IMR-90 (cell line): ENCODE measurements around the gene ABCF1. TPM values are rescaled to one million over a fixed set of nuclear protein-coding genes. Genes with fewer than 3 reads are reported as not detected.

Experiments
- ATAC-seq: fragments of 200-7000 bp; cut with Tn5 transposase; 2 replicates; pipeline ENCODE4 v1.9.1; 2020; ENCODE audit warnings: low read depth, mild to moderate bottlenecking, moderate library complexity
- BruUV-seq: library from RNA; stranded (reverse); fragments of 400-500 nt; replicated peaks from 2 replicates; lab custom pipeline; 2021; lab: Mats Ljungman, UMichigan
- CTCF ChIA-PET: fragments of 300-600 bp; formaldehyde crosslinking; extraction: SDS; loops from one replicate; lab custom pipeline; 2021; ENCODE audit warnings: antibody characterized with exemption; lab: Yijun Ruan, JAX
- POLR2A ChIA-PET: fragments of 300-600 bp; sonication (Branson Sonifier 250); formaldehyde crosslinking; loops from one replicate; lab custom pipeline; 2022; ENCODE audit warnings: antibody characterized with exemption; ENCODE audit not compliant: unreplicated experiment; lab: Charles Lee
- DNase-seq: peaks from one replicate; pipeline ENCODE4 v3.0.0; 2013
- H2AFZ ChIP-seq: replicated peaks from 2 replicates; pipeline ENCODE3; 2013; ENCODE audit warnings: low read length, mild to moderate bottlenecking; ENCODE audit not compliant: poor library complexity
- H2AK5ac ChIP-seq: 2 replicates; pipeline ENCODE4 v1.6.1; 2013; ENCODE audit warnings: low read depth, low read length, inconsistent platforms
- H2AK9ac ChIP-seq: replicated peaks from 2 replicates; pipeline ENCODE3; 2013; ENCODE audit warnings: mild to moderate bottlenecking, low read depth, low read length, moderate library complexity; ENCODE audit not compliant: poor library complexity
- H2BK120ac ChIP-seq: 2 replicates; pipeline ENCODE4 v1.6.1; 2013; ENCODE audit warnings: low read depth, low read length, inconsistent platforms
- H2BK15ac ChIP-seq: 3 replicates; pipeline ENCODE4 v1.6.1; 2013; ENCODE audit warnings: low read depth, low read length, inconsistent platforms
- H2BK20ac ChIP-seq: 2 replicates; pipeline ENCODE4 v1.6.1; 2013; ENCODE audit warnings: low read depth, mild to moderate bottlenecking, inconsistent platforms, low read length, moderate library complexity
- H2BK5ac ChIP-seq: 2 replicates; pipeline ENCODE4 v1.6.1; 2013; ENCODE audit warnings: mild to moderate bottlenecking, low read depth, low read length, inconsistent platforms; ENCODE audit not compliant: poor library complexity, severe bottlenecking
- H3K14ac ChIP-seq: replicated peaks from 2 replicates; pipeline ENCODE4 v1.6.1; 2013; ENCODE audit warnings: low read depth, low read length, inconsistent platforms
- H3K18ac ChIP-seq: 2 replicates; pipeline ENCODE4 v1.6.1; 2013; ENCODE audit warnings: low read depth, low read length, control low read depth
- H3K23ac ChIP-seq: 2 replicates; pipeline ENCODE4 v1.6.1; 2013; ENCODE audit warnings: low read depth, low read length, inconsistent platforms
- H3K27ac ChIP-seq: 2 replicates; pipeline ENCODE4 v1.5.1; 2013; ENCODE audit warnings: mild to moderate bottlenecking, control low read depth, low read length; ENCODE audit not compliant: insufficient read depth
- H3K27me3 ChIP-seq: 2 replicates; pipeline ENCODE4 v1.6.1; 2013; ENCODE audit warnings: low read length; ENCODE audit not compliant: control insufficient read depth, insufficient read depth
- H3K36me3 ChIP-seq: 2 replicates; pipeline ENCODE4 v1.6.1; 2013; ENCODE audit warnings: low read length, mixed read lengths; ENCODE audit not compliant: control insufficient read depth, insufficient read depth
- H3K4ac ChIP-seq: 2 replicates; pipeline ENCODE4 v1.6.1; 2013; ENCODE audit warnings: low read depth, low read length, inconsistent platforms
- H3K4me1 ChIP-seq: 2 replicates; pipeline ENCODE4 v1.6.1; 2013; ENCODE audit warnings: low read length, mixed read lengths; ENCODE audit not compliant: control insufficient read depth, insufficient read depth
- H3K4me2 ChIP-seq: 2 replicates; pipeline ENCODE4 v1.6.1; 2013; ENCODE audit warnings: low read depth, mild to moderate bottlenecking, control low read depth, low read length, moderate library complexity
- H3K4me3 ChIP-seq: 2 replicates; pipeline ENCODE4 v1.5.1; 2013; ENCODE audit warnings: low read depth, mild to moderate bottlenecking, control low read depth, low read length, moderate library complexity; ENCODE audit not compliant: insufficient read depth
- H3K56ac ChIP-seq: 2 replicates; pipeline ENCODE4 v1.6.1; 2013; ENCODE audit warnings: low read length, inconsistent platforms; ENCODE audit not compliant: insufficient read depth; ENCODE audit errors: extremely low read depth
- H3K79me1 ChIP-seq, 2 experiments: 2 replicates each; pipeline ENCODE4 v1.6.1; 2013; ENCODE audit warnings: low read length in 2 of 2, inconsistent platforms in 1 of 2, low read depth in 1 of 2
- H3K9ac ChIP-seq: 2 replicates; pipeline ENCODE4 v1.6.1; 2013; ENCODE audit warnings: low read depth, low read length, control low read depth
- H3K9me1 ChIP-seq: 2 replicates; pipeline ENCODE4 v1.6.1; 2013; ENCODE audit warnings: low read length, inconsistent platforms; ENCODE audit not compliant: insufficient read depth
- H3K9me3 ChIP-seq: 2 replicates; pipeline ENCODE4 v1.6.1; 2013; ENCODE audit warnings: low read length; ENCODE audit not compliant: control insufficient read depth, insufficient read depth
- H4K20me1 ChIP-seq: 2 replicates; pipeline ENCODE4 v1.6.1; 2013; ENCODE audit warnings: low read length, inconsistent platforms; ENCODE audit not compliant: insufficient read depth
- H4K5ac ChIP-seq: 2 replicates; pipeline ENCODE4 v1.6.1; 2013; ENCODE audit warnings: mild to moderate bottlenecking, low read depth, low read length, control low read depth
- H4K8ac ChIP-seq, 2 experiments: 2 replicates each; pipeline ENCODE4 v1.6.1; 2013; ENCODE audit warnings: low read depth in 2 of 2, low read length in 2 of 2, control low read depth in 1 of 2, inconsistent platforms in 1 of 2
- H4K91ac ChIP-seq: 2 replicates; pipeline ENCODE4 v1.6.1; 2013; ENCODE audit warnings: low read depth, low read length, inconsistent platforms; ENCODE audit not compliant: insufficient read depth
- BHLHE40 ChIP-seq: fragments of 150-350 bp; IDR thresholded peaks from 2 replicates; pipeline ENCODE4 v1.6.1; 2016; ENCODE audit warnings: mild to moderate bottlenecking, low read depth, low read length
- CEBPB ChIP-seq: IDR thresholded peaks from 2 replicates; pipeline ENCODE4 v1.6.1; 2012; ENCODE audit warnings: low read depth, low read length, improper control_type of control experiment
- CHD1 ChIP-seq: IDR thresholded peaks from 2 replicates; pipeline ENCODE4 v1.6.1; 2012; ENCODE audit warnings: low read depth, low read length, improper control_type of control experiment
- CTCF ChIP-seq: conservative IDR thresholded peaks from 2 replicates; pipeline ENCODE4 v1.5.1; 2012; ENCODE audit warnings: mild to moderate bottlenecking, low read depth, low read length, improper control_type of control experiment
- FOS ChIP-seq: fragments of 150-350 bp; IDR thresholded peaks from 2 replicates; pipeline ENCODE4 v1.6.1; 2016; ENCODE audit warnings: low read depth, low read length
- MAFK ChIP-seq: IDR thresholded peaks from 2 replicates; pipeline ENCODE4 v1.6.1; 2012; ENCODE audit warnings: low read depth, low read length, improper control_type of control experiment
- MAZ ChIP-seq: IDR thresholded peaks from 2 replicates; pipeline ENCODE4 v1.6.1; 2012; ENCODE audit warnings: low read depth, mild to moderate bottlenecking, low read length, improper control_type of control experiment, moderate library complexity, borderline replicate concordance
- MXI1 ChIP-seq: IDR thresholded peaks from 2 replicates; pipeline ENCODE4 v1.6.1; 2012; ENCODE audit warnings: low read depth, mild to moderate bottlenecking, low read length, moderate library complexity, borderline replicate concordance
- NFE2L2 ChIP-seq: fragments of 150-350 bp; IDR thresholded peaks from 2 replicates; pipeline ENCODE4 v1.6.1; 2016; ENCODE audit warnings: low read depth, mild to moderate bottlenecking, low read length
- POLR2A ChIP-seq: IDR thresholded peaks from 2 replicates; pipeline ENCODE4 v1.6.1; 2012; ENCODE audit warnings: mild to moderate bottlenecking, low read depth, low read length
- RAD21 ChIP-seq: IDR thresholded peaks from 2 replicates; pipeline ENCODE4 v1.6.1; 2012; ENCODE audit warnings: low read length, improper control_type of control experiment
- RCOR1 ChIP-seq: IDR thresholded peaks from 2 replicates; pipeline ENCODE4 v1.6.1; 2012; ENCODE audit warnings: mild to moderate bottlenecking, low read length, improper control_type of control experiment; ENCODE audit not compliant: insufficient replicate concordance
- RFX5 ChIP-seq: IDR thresholded peaks from 2 replicates; pipeline ENCODE4 v1.8.0; 2012; ENCODE audit warnings: low read depth, mild to moderate bottlenecking, low read length, moderate library complexity
- SMC3 ChIP-seq: fragments of 150-350 bp; IDR thresholded peaks from 2 replicates; pipeline ENCODE4 v1.6.1; 2016; ENCODE audit warnings: low read depth, mild to moderate bottlenecking, antibody characterized with exemption, low read length, moderate library complexity
- WGBS, 2 experiments: methylation state at CpG; one replicate each; pipeline versions ENCODE4 v1.1.5 to v1.1.7; 2013; ENCODE audit warnings: missing lambda C conversion rate in 2 of 2; ENCODE audit not compliant: insufficient read length in 1 of 2; ENCODE audit errors: extremely low coverage in 2 of 2; 5-methylcytosine and 5-hydroxymethylcytosine counted together
- dilution Hi-C: fragments of 300-500 bp; cut with HindIII; formaldehyde crosslinking; loops from one replicate; pipeline ENCODE4 v1.14.3; 2018; ENCODE audit warnings: low sequenced_read_pairs; ENCODE audit not compliant: unreplicated experiment
- in situ Hi-C: fragments of 300-500 bp; cut with MboI; formaldehyde crosslinking; loops from 3 replicates; pipeline ENCODE4 v1.14.3; 2019; ENCODE audit warnings: low sequenced_read_pairs, inconsistent platforms, mixed read lengths
- intact Hi-C: fragments of 100-400 bp; cut with micrococcal nuclease; formaldehyde crosslinking; loops from 2 replicates; pipeline ENCODE4 v1.10.0; 2022
- polyA plus RNA-seq, 3 experiments: library from polyadenylated mRNA; depleted of rRNA; stranded (reverse); fragments of >200 nt; gene quantifications; 2 replicates each; pipeline ENCODE4 v1.2.3, GENCODE V29; 2012; ENCODE audit warnings: low replicate concordance in 1 of 3
- total RNA-seq: library from RNA; depleted of rRNA; stranded (reverse); fragments of >200 nt; gene quantifications from 2 replicates; pipeline ENCODE4 v1.2.3, GENCODE V29; 2012
- TF ChIP-seq, protein P1 (sequence below): fragments of 150-350 bp; IDR thresholded peaks from 2 replicates; pipeline ENCODE4 v1.6.1; 2017; ENCODE audit warnings: mild to moderate bottlenecking, antibody characterized with exemption, low read length, low read depth
- TF ChIP-seq, protein P2 (sequence below): fragments of 150-350 bp; IDR thresholded peaks from 2 replicates; pipeline ENCODE4 v1.6.1; 2016; ENCODE audit warnings: low read depth, mild to moderate bottlenecking, low read length, moderate library complexity, borderline replicate concordance

Gene ABCF1
- total and polyA plus RNA-seq, 2 of the 4 experiments (the other 2 are of a cell fraction) = 39.1 to 48.6 TPM

DNA sequence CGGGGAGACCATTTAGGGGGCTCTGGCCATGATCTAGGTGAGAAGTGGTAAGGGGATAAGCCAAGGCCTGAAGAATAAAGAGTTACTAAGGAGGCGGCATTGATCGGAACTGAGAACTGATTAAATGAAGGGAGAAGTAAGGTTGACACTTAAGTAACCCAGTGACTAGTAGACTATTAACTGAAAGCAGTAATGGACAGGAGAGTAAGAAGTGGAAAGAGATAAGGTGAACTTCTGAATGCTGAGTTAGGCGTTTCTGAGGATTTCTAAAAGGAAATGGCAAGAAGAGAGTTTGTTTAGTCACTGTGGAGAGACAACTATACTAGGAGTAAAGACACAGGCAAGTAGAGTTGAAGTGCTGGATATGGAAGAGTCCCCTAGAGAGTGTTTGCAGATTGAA is 1.9 kb downstream of the ABCF1 start:
- Histone ChIP-seq H4K8ac (no peak overlapping the region), H3K4me3 (no peak overlapping the region), H2AFZ (no peak overlapping the region), H3K9me1 (peaks cover 5% of the 10 kb centered on the region), H3K4ac (no peak overlapping the region), H3K23ac (no peak overlapping the region), H2BK5ac (no peak overlapping the region), H2BK120ac (no peak overlapping the region), H3K27me3 (no peaks in the 10 kb centered on the region), H2BK15ac (no peak overlapping the region), H4K20me1 (peaks cover 53% of the 10 kb centered on the region), H3K27ac (no peak overlapping the region), H4K5ac (no peak overlapping the region), H2AK9ac (no peak overlapping the region), H2BK20ac (no peak overlapping the region), H3K18ac (no peak overlapping the region), H3K56ac (no peak overlapping the region), H3K9me3 (no peaks in the 10 kb centered on the region), H3K36me3 (peaks cover 14% of the 10 kb centered on the region), H3K4me1 (peaks cover 3% of the 10 kb centered on the region), H3K79me1 (peaks cover 32 to 59% of the 10 kb centered on the region in 2 experiments), H4K91ac (no peak overlapping the region), H3K4me2 (no peak overlapping the region), H3K14ac (no peak overlapping the region), H2AK5ac (no peak overlapping the region), H3K9ac (no peak overlapping the region)
- 91% methylated on average over 4 of the region's 4 CpGs; no CpG with 5 or more reads in 1 of the 2 experiments for WGBS, 2 experiments
- no peak for DNase-seq
- POLR2A ChIA-PET = no interaction called here
- CTCF ChIA-PET = no interaction called here
- TF ChIP-seq CTCF (no peak), RAD21 (no peak), RCOR1 (no peak), MXI1 (no peak), MAFK (no peak), MAZ (no peak), NFE2L2 (no peak), BHLHE40 (no peak), RFX5 (no peak), FOS (no peak), SMC3 (no peak), CEBPB (no peak), POLR2A (no peak), CHD1 (no peak)
- TF ChIP-seq, protein P1, sequence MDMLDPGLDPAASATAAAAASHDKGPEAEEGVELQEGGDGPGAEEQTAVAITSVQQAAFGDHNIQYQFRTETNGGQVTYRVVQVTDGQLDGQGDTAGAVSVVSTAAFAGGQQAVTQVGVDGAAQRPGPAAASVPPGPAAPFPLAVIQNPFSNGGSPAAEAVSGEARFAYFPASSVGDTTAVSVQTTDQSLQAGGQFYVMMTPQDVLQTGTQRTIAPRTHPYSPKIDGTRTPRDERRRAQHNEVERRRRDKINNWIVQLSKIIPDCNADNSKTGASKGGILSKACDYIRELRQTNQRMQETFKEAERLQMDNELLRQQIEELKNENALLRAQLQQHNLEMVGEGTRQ = no peak
- TF ChIP-seq, protein P2, sequence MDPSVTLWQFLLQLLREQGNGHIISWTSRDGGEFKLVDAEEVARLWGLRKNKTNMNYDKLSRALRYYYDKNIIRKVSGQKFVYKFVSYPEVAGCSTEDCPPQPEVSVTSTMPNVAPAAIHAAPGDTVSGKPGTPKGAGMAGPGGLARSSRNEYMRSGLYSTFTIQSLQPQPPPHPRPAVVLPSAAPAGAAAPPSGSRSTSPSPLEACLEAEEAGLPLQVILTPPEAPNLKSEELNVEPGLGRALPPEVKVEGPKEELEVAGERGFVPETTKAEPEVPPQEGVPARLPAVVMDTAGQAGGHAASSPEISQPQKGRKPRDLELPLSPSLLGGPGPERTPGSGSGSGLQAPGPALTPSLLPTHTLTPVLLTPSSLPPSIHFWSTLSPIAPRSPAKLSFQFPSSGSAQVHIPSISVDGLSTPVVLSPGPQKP = no peak
- no peak for ATAC-seq
- in situ Hi-C loops = no loop called here
- dilution Hi-C loops = no loop called here
- intact Hi-C loops = no loop called here
- no TSS peak for BruUV-seq
